Fibroblast of skin of abdomen (primary cell): ENCODE measurements around the gene OSBPL2.

ENCODE experiments used
- DNase-seq: peaks from one replicate; pipeline ENCODE4 v3.0.0-alpha.2; 2013

Gene OSBPL2

GRCh38 chr20:62259294-62259565 lies 20.9 kb downstream of the OSBPL2 start:
- no peak for DNase-seq

GRCh38 chr20:62262064-62262463 lies 23.7 kb downstream of the OSBPL2 start:
- DNase-seq = no peak

- no peak for DNase-seq
Observed at GRCh38 chr20:62263396-62263795, 25.1 kb downstream of the OSBPL2 start.

DNA sequence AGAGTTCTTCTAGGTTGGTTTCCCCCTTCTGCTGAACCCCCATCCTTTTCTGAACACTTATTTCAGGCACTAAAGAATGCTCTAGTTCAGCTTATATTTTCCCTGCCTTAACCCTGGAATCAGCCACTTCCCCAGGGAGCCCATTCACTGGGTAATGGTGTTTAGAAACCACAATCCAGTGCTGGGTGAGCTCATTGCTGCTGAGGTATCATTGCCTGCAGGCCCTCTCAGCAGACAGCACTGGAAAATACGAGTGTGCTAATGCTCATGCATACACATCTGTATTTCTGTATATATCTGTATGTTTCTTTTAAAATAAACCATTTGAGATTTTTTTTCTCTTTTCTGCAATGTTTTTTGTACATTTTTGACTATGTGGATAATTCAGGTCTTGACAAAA lies 27.0 kb downstream of the OSBPL2 start:
- DNase-seq = no peak

DNA sequence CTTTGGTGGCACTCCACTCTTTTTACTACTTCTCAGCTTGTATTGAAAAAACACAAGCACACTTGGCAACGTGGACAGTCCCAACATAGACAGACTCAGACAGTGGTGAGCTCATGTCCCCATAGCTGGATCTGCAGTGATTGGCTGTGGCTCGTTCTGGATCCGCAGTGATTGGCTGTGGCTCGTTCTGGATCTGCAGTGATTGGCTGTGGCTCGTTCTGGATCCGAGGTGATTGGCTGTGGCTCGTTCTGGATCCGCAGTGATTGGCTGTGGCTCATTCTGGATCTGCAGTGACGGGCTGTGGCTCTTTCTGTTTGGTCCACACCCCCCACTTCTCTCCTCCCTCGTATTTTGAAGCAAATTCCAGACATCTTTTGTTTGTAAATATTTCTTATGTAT lies 28.0 kb downstream of the OSBPL2 start:
- no peak for DNase-seq

DNA sequence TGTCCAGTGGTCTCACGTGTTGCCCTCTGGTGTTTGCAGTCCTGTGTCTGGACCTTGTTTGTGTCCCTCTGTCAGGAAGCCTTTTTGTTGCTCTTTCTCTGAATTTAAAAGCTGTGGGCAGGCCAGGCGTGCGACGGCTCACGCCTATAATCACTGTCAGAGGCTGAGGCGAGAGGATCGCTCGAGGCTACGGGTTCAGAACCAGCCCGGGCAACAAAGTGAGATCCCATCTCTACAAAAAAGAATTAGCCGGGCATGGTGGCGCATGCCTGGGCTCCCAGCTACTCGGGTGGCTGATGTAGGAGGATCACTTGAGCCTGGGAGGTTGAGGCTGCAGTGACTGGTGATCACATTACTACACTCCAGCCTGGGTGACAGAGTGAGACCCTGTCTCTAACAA lies 28.5 kb downstream of the OSBPL2 start:
- no peak for DNase-seq

GRCh38 chr20:62267543-62267942 lies 29.2 kb downstream of the OSBPL2 start:
- no peak for DNase-seq

GRCh38 chr20:62268228-62268900 lies 30.0 kb downstream of the OSBPL2 start:
- DNase-seq = no peak

DNA sequence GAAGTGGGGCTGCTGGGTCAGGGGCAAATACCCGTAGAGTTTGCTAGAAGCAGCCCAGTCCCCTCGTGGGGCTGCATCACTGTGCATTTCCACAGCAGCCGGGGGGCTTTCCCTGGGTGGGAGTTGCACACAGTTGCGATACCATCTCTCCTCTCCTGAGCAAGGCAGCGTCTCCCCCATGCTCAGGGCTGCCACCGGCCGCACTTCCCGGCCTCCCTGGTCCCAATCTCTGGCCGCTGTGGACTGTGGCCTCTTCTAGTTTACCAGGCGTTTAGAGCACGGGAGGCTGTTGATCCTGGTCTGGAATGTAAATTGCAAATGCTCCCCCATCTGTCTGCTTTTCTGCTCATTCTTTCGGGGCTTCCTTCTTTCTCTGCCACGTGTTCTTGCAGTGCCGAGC lies 31.1 kb downstream of the OSBPL2 start:
- no peak for DNase-seq

GRCh38 chr20:62269871-62270270 lies 31.6 kb downstream of the OSBPL2 start:
- DNase-seq = no peak

DNA sequence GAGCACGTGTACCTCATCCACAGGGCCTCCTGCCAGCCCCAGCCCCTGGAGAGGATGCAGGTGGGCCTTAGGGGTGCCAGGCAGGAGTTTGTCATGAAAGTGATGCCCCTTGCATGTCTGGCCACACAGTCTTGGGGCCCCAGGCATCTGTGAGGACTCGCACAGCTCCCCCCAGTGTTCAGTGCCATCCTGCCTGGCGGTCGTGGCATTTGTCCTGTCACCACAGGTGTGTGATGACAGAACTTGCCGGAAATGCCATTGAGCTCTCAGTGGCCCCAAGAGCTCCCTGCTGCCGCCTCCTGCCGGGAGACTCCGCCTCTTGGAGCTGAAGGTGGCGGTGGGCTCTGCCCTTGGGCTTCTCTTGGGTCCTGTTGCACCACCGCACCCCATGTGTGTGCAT lies 33.9 kb downstream of the OSBPL2 start:
- DNase-seq = no peak

GRCh38 chr20:62273416-62273815 lies 35.1 kb downstream of the OSBPL2 start:
- DNase-seq = no peak

DNA sequence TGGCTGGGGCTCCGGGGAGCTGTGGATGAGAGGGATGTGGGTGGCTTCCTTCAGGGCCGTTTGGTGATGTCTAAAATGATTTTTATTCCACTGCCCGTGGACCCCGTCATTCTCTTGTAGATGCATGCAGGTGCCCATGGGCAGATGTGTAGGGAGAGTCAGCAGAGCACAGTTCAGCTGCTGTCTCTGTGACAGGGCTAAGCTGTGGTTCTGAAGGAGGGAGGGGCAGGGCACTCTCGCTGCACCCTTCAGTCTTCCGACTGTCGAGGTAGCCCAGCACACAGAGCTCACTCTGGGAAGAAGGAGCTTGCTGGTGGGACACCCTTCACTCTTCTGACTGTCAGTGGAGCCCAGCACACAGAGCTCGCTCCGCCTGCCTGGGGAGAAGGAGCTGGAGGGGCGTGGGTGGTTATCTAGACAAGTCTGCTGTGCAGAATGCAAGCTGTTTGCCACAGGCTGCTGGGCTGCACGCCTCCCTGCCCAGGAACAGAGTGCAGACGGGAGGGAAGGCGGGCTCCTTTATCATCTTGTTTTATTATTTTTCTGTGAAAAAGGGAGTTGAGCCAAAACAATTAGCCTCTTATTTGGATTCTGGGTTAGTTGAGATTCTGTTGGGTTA lies 36.1 kb downstream of the OSBPL2 start:
- no peak for DNase-seq

- no peak for DNase-seq
Observed at GRCh38 chr20:62275219-62275618, 36.9 kb downstream of the OSBPL2 start.

DNA sequence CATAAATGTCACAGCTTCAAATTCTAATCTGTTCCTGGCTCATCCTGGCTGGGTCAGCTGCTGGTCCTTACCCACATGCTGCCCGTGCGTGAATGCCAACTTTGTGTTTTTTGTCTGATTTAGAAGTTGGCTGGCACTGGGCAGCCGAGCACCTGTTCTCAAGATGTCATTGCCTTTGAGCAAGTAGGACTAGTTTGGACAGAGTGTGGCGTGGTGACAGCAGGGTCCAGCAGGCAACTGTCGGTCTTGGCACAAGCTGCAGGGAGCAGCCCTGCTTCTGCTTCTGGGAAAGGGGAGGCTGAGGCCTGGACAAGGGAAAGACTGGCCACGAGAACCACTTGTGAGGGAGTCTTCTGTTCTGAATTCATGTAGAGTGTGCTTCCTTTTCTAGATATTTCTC lies 38.1 kb downstream of the OSBPL2 start:
- no peak for DNase-seq

DNA sequence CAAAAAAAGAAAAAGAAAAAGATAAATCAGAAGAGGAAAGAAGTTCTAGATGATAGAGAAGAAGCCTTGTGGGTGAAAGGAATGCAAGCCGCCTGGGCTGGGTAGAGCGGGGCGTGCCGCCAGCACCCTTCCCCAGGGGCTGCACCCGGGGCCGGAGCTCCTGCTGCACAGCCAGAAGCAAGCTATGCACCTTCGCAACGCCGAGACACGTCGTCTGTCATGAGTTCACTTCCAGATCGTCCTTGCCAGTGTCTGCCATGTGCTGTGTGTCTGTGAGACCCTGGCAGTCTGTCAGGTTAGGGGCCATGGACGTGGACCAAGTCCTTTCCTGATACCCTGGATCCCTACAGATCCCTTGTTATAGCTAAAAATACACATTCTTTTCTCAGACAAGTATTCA lies 38.9 kb downstream of the OSBPL2 start:
- no peak for DNase-seq

GRCh38 chr20:62280303-62280702 lies 42.0 kb downstream of the OSBPL2 start:
- no peak for DNase-seq

DNA sequence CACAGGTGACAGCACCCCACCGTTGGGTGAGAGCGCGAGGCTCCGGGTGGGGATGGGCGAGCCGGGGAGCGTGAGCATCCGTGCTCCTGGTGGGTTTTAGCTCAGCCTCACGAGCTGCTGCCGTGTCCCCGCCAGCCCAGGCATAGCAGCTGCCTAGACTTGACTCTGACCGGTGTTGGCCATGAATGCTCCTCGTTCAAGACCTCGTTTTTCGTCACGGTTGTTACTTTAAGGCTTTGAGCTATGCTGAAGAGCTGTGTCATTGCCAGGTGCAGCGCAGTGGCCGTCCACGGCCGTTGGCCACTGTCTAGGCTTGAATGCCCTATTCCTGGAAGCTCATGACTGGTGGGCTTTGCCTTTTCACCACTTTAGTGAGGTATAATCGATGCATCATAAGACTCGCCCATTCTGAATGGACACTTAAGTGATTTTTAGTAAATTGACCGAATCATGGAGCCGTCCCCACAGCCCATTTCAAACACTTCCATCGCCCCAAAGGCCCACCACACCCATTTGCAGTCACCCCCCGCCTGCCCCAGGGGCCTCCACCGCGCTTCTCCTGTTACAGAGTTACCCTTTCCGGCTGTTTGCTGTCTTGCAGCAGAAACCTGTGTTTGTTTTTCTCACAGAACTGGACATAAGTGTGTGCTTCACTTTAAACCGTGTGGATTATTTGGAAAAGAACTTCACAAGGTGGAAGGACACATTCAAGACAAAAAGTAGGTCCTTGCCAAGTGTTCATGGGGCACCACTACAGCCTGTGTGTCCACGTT lies 43.0 kb downstream of the OSBPL2 start:
- DNase-seq = no peak

DNA sequence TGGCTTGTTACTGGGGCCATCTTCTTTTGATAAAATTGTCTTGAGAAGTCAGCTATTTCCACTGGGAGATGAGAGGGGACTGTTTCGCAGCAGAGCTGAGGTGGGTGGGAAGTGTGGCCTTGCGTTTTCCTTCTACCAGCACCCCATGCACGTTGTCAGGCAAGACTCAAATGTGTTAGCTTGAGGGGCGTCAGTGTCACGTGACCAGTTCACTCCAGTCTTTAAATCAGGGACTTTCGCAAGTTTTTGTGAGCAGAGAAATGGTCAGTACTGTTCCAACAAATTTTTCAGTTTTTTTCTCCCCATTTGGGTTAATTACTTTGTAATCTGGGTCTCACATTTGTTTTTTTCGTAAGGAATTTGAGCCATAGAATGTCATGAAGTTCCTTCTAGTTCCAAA lies 43.8 kb downstream of the OSBPL2 start:
- no peak for DNase-seq

DNA sequence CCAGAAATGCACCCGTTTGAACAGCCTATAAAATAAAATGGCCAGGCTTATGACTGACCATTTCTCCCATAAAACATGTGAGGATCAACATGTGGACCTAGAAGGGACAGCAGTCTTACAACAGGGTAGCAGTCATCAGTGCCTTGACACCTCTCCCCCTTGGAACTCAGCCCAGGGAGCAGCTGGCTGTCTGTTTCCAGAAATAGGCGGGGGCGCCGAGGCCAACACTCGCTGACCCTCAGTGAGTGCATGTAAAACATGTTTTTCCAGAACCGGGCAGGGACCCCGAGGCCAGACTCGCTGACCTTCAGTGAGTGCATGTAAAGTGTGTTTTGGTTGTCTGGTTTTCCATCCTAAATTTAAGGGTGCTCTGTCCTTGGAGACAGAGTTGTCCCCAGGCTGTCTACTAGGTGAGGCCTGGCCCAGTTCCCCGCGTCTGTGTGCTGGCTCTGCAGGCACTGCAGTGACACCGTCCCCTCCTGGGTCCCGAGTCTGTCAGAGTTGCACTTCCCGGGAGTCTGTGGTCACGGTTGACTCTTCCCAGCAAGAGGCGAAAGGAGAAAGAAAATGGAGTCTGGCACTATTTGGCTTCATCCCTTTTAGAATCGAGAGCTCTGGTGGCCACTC lies 44.7 kb downstream of the OSBPL2 start:
- no peak for DNase-seq

- no peak for DNase-seq
Observed at GRCh38 chr20:62284448-62284847, 46.1 kb downstream of the OSBPL2 start.

- no peak for DNase-seq
Observed at GRCh38 chr20:62285151-62285550, 46.8 kb downstream of the OSBPL2 start.

GRCh38 chr20:62285722-62286121 lies 47.4 kb downstream of the OSBPL2 start:
- no peak for DNase-seq
